ENCODE measurements around the gene FOXL2. TPM values are rescaled to one million over a fixed set of nuclear protein-coding genes. Genes with fewer than 3 reads are reported as not detected.

Gene FOXL2
- total and polyA plus RNA-seq, 4 donors = not detected

DNA sequence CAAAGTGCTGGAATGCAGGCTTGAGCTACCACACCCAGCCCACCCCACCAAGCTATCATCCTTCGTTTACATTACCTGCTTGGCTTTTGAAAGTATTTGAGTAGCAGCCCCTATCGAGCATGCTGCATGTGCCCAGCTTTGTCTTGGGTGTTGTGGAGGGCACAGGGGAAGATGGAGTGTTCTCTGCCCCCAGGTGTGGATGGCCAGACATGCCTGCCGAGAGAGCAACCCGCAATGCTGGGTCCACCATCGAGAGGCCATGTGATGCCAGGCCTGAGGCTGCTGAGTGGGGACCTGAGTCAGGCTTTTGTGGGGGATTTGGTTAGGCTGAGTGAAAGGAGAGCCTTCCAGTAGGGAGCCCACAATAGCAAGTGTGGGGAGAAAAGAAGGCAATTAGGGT, 26.0 kb upstream of the FOXL2 start:
- no peak overlapping the region for H3K9ac ChIP-seq (ENCODE audit: low read depth in 1 of 2, low read length in 2 of 2)
- WGBS = 92% methylated on average over 5 of the region's 5 CpGs
- no peak overlapping the region for H3K27ac ChIP-seq (ENCODE audit: low read depth in 1 of 2, low read length in 2 of 2)
- H3K4me1 ChIP-seq (ENCODE audit: control insufficient read depth in 4 of 4, insufficient read depth in 4 of 4, low read length in 3 of 4) = no peaks in the 10 kb centered on the region
- no peak overlapping the region for H3K4me3 ChIP-seq (ENCODE audit: low read depth in 1 of 3, low read length in 3 of 3)
- H3K36me3 ChIP-seq (ENCODE audit: control insufficient read depth in 4 of 4, insufficient read depth in 3 of 4, low read depth in 1 of 4, low read length in 3 of 4) = no peaks in the 10 kb centered on the region
- no peaks in the 10 kb centered on the region for H3K9me3 ChIP-seq (ENCODE audit: control insufficient read depth in 4 of 4, low read length in 3 of 4)
- no peak for DNase-seq (ENCODE audit: low spot score)
- H3K27me3 ChIP-seq (ENCODE audit: control insufficient read depth in 4 of 4, insufficient read depth in 4 of 4, low read length in 3 of 4) = peaks cover 0 to 2% (median 0%) of the 10 kb centered on the region in 4 donors
- TF ChIP-seq, protein P1, sequence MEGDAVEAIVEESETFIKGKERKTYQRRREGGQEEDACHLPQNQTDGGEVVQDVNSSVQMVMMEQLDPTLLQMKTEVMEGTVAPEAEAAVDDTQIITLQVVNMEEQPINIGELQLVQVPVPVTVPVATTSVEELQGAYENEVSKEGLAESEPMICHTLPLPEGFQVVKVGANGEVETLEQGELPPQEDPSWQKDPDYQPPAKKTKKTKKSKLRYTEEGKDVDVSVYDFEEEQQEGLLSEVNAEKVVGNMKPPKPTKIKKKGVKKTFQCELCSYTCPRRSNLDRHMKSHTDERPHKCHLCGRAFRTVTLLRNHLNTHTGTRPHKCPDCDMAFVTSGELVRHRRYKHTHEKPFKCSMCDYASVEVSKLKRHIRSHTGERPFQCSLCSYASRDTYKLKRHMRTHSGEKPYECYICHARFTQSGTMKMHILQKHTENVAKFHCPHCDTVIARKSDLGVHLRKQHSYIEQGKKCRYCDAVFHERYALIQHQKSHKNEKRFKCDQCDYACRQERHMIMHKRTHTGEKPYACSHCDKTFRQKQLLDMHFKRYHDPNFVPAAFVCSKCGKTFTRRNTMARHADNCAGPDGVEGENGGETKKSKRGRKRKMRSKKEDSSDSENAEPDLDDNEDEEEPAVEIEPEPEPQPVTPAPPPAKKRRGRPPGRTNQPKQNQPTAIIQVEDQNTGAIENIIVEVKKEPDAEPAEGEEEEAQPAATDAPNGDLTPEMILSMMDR (IDR thresholded peaks at IDR 0.05; ENCODE audit: low read depth, low read length, missing input control) = no peak
- no peak for TF ChIP-seq NR2F2 (IDR thresholded peaks at IDR 0.05)
- TF ChIP-seq FOXA2 (IDR thresholded peaks at IDR 0.05) = no peak
- TF ChIP-seq JUND (IDR thresholded peaks at IDR 0.05) = no peak
- TF ChIP-seq, protein P2, sequence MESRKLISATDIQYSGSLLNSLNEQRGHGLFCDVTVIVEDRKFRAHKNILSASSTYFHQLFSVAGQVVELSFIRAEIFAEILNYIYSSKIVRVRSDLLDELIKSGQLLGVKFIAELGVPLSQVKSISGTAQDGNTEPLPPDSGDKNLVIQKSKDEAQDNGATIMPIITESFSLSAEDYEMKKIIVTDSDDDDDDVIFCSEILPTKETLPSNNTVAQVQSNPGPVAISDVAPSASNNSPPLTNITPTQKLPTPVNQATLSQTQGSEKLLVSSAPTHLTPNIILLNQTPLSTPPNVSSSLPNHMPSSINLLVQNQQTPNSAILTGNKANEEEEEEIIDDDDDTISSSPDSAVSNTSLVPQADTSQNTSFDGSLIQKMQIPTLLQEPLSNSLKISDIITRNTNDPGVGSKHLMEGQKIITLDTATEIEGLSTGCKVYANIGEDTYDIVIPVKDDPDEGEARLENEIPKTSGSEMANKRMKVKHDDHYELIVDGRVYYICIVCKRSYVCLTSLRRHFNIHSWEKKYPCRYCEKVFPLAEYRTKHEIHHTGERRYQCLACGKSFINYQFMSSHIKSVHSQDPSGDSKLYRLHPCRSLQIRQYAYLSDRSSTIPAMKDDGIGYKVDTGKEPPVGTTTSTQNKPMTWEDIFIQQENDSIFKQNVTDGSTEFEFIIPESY (IDR thresholded peaks at IDR 0.05) = no peak
- TF ChIP-seq YY1 (IDR thresholded peaks at IDR 0.05) = no peak
- TF ChIP-seq RXRA (IDR thresholded peaks at IDR 0.05) = no peak
- no peak for TF ChIP-seq GABPA (IDR thresholded peaks at IDR 0.05 in 1 of 2, conservative IDR thresholded peaks at IDR 0.05 in 1 of 2)
- TF ChIP-seq HNF4A (conservative IDR thresholded peaks at IDR 0.05) = no peak

DNA sequence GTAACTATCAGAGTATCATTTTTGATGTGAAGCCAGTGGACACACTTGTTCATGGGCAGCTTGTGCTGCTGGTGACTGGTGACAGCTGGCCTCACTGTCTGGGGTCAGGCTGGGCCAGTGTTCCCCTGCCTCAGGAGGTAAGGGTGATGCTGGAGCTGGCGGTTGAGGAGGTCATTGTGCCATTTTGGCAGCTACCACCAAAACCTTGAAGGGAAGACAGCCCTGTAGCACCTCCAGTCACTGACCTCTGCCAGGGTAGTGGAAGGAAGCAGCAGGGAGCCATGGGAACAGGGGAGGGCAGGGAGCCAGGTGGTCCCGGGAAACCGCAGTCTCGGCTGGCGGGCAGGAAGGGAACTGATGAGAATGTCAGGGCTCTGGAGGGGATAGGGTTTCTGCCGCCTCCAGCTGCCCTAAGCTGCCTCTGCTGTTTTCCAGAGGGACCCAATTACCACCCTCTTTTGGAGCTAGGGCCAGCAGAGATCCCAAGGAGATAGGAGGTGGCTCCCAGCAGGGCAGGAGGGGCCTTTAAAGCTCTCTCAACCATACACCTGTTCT, 24.9 kb upstream of the FOXL2 start:
- Histone ChIP-seq H3K9ac (ENCODE audit: low read depth in 1 of 2, low read length in 2 of 2) (no peak overlapping the region), H3K4me1 (ENCODE audit: control insufficient read depth in 4 of 4, insufficient read depth in 4 of 4, low read length in 3 of 4) (no peaks in the 10 kb centered on the region), H3K4me3 (ENCODE audit: low read depth in 1 of 3, low read length in 3 of 3) (no peak overlapping the region), H3K27ac (ENCODE audit: low read depth in 1 of 2, low read length in 2 of 2) (no peak overlapping the region), H3K9me3 (ENCODE audit: control insufficient read depth in 4 of 4, low read length in 3 of 4) (no peaks in the 10 kb centered on the region), H3K27me3 (ENCODE audit: control insufficient read depth in 4 of 4, insufficient read depth in 4 of 4, low read length in 3 of 4) (peaks cover 0 to 2% (median 0%) of the 10 kb centered on the region in 4 donors), H3K36me3 (ENCODE audit: control insufficient read depth in 4 of 4, insufficient read depth in 3 of 4, low read depth in 1 of 4, low read length in 3 of 4) (no peaks in the 10 kb centered on the region)
- 74% methylated on average over 6 of the region's 6 CpGs for WGBS
- TF ChIP-seq, protein P2 (IDR thresholded peaks at IDR 0.05) = no peak
- TF ChIP-seq RXRA (IDR thresholded peaks at IDR 0.05) (no peak), TAF1 (conservative IDR thresholded peaks at IDR 0.05) (no peak), FOXA1 (IDR thresholded peaks at IDR 0.05) (no peak), RAD21 (IDR thresholded peaks at IDR 0.05) (no peak), SP1 (IDR thresholded peaks at IDR 0.05) (no peak), HNF4A (conservative IDR thresholded peaks at IDR 0.05) (no peak), JUND (IDR thresholded peaks at IDR 0.05) (no peak), FOXA2 (IDR thresholded peaks at IDR 0.05) (no peak), EGR1 (IDR thresholded peaks at IDR 0.05; ENCODE audit: low read depth in 2 of 2) (no peak)
- TF ChIP-seq, protein P3, sequence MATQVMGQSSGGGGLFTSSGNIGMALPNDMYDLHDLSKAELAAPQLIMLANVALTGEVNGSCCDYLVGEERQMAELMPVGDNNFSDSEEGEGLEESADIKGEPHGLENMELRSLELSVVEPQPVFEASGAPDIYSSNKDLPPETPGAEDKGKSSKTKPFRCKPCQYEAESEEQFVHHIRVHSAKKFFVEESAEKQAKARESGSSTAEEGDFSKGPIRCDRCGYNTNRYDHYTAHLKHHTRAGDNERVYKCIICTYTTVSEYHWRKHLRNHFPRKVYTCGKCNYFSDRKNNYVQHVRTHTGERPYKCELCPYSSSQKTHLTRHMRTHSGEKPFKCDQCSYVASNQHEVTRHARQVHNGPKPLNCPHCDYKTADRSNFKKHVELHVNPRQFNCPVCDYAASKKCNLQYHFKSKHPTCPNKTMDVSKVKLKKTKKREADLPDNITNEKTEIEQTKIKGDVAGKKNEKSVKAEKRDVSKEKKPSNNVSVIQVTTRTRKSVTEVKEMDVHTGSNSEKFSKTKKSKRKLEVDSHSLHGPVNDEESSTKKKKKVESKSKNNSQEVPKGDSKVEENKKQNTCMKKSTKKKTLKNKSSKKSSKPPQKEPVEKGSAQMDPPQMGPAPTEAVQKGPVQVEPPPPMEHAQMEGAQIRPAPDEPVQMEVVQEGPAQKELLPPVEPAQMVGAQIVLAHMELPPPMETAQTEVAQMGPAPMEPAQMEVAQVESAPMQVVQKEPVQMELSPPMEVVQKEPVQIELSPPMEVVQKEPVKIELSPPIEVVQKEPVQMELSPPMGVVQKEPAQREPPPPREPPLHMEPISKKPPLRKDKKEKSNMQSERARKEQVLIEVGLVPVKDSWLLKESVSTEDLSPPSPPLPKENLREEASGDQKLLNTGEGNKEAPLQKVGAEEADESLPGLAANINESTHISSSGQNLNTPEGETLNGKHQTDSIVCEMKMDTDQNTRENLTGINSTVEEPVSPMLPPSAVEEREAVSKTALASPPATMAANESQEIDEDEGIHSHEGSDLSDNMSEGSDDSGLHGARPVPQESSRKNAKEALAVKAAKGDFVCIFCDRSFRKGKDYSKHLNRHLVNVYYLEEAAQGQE (IDR thresholded peaks at IDR 0.05) = no peak
- TF ChIP-seq, protein P4, sequence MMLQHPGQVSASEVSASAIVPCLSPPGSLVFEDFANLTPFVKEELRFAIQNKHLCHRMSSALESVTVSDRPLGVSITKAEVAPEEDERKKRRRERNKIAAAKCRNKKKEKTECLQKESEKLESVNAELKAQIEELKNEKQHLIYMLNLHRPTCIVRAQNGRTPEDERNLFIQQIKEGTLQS (IDR thresholded peaks at IDR 0.05) = no peak
- TF ChIP-seq, protein P5, sequence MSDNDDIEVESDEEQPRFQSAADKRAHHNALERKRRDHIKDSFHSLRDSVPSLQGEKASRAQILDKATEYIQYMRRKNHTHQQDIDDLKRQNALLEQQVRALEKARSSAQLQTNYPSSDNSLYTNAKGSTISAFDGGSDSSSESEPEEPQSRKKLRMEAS (IDR thresholded peaks at IDR 0.05) = no peak
- TF ChIP-seq, protein P1 (IDR thresholded peaks at IDR 0.05; ENCODE audit: low read depth, low read length, missing input control) = no peak
- DNase-seq (ENCODE audit: low spot score) = no peak

Data from liver (tissue), 9 donors.